Measurements from ENCODE around the gene IFRD1.
"Not testable (repeated sequence)": the region's sequence is repeated elsewhere in the genome, so short reads cannot be mapped to it uniquely, and the experiment has no call there.

The IFRD1 gene

GRCh38 chr7:112488264-112488552, 37.9 kb downstream of the IFRD1 start:
- DNase-seq (ENCODE audit: low read depth): no peak

DNA sequence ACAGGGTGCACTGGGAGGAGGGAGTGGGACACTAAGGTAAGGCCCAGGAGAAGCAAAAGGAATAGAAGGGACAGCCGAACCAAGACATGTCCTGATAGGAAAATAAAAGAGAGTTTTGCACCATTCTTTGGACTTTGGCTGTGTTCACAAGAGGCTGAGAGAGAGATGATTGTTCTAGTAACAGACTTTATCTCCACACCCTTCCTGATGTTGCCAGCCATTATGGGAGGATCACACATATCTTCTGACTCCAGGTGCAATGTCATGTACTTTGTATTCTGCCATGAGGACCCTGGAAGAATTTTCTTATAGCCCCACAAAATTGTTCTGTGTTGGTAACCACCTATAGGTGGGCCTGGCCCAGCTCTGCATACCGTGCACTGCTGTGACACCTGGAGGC, 41.9 kb downstream of the IFRD1 start:
- DNase-seq (ENCODE audit: low read depth): no peak

DNA sequence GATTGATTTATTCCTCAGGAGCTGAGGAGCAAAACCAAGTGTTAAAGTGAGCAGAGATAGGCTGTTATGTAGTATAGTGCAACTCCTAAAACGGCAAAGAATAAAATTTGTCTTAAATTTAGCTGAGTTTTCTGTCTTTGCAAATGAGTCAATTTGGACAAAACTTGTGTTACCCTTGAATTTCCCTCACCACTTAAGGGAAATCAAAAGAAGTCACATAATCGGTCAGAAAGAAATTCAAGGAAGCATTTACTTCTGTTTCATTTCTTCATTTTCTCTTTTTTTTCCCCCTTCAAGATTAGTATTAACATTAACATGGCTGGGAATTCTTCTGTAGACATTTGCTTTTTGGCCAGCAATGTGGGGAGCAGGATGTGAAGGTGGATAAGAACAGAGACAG, 44.4 kb downstream of the IFRD1 start:
- DNase-seq (ENCODE audit: low read depth): no peak

GRCh38 chr7:112495156-112495788, 45.0 kb downstream of the IFRD1 start:
- DNase-seq (ENCODE audit: low read depth): no peak

DNA sequence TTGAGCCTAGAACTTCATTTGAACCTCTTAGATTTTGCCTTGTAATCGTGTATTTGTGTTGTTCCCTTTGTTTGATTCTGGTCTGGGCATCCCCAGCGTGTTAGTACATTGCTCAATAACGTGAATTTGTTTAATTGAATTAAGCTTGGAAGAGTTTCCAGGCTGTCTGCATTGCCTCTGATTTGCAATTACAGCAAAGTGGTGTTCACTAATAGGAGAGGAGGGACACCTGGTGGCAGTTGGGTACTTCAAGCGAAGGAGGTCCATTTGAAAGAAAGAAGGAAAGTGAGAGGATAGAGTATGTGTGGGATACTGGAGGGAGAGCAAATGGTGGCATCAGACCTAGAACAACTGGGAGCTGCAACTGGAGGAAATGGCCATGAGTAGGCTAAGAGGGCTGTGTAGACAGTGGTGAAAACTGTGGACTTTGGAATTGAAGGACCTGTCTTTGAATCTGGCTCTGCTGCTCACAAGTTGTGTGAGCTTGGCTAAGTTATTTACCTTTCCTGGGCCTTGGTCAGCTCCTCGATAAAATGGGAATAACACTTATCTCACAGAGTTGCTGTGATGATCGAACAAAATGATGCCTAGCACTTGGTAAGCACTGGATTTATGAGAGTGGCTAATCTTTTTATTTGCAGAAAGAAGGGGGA, 45.7 kb downstream of the IFRD1 start:
- DNase-seq (ENCODE audit: low read depth): peak; percentile 57

GRCh38 chr7:112497481-112497880, 47.2 kb downstream of the IFRD1 start:
- DNase-seq (ENCODE audit: low read depth): no peak

GRCh38 chr7:112500619-112501018, 50.4 kb downstream of the IFRD1 start:
- no peak for DNase-seq (ENCODE audit: low read depth)

- no peak for DNase-seq (ENCODE audit: low read depth)
Observed at GRCh38 chr7:112501801-112502503, 51.7 kb downstream of the IFRD1 start.

GRCh38 chr7:112502700-112503099, 52.4 kb downstream of the IFRD1 start:
- DNase-seq (ENCODE audit: low read depth): no peak

GRCh38 chr7:112503361-112503972, 53.2 kb downstream of the IFRD1 start:
- DNase-seq (ENCODE audit: low read depth): no peak

GRCh38 chr7:112504093-112504695, 53.9 kb downstream of the IFRD1 start:
- DNase-seq (ENCODE audit: low read depth): no peak

GRCh38 chr7:112505495-112505894, 55.2 kb downstream of the IFRD1 start:
- no peak for DNase-seq (ENCODE audit: low read depth)

- DNase-seq (ENCODE audit: low read depth): no peak
Observed at GRCh38 chr7:112508404-112508803, 58.1 kb downstream of the IFRD1 start.

- peak; percentile 49 for DNase-seq (ENCODE audit: low read depth)
Observed at GRCh38 chr7:112509402-112509801, 59.1 kb downstream of the IFRD1 start.

- DNase-seq (ENCODE audit: low read depth): no peak
Observed at GRCh38 chr7:112510001-112510742, 59.9 kb downstream of the IFRD1 start.

GRCh38 chr7:112510743-112511110, 60.5 kb downstream of the IFRD1 start:
- DNase-seq (ENCODE audit: low read depth): no peak

DNA sequence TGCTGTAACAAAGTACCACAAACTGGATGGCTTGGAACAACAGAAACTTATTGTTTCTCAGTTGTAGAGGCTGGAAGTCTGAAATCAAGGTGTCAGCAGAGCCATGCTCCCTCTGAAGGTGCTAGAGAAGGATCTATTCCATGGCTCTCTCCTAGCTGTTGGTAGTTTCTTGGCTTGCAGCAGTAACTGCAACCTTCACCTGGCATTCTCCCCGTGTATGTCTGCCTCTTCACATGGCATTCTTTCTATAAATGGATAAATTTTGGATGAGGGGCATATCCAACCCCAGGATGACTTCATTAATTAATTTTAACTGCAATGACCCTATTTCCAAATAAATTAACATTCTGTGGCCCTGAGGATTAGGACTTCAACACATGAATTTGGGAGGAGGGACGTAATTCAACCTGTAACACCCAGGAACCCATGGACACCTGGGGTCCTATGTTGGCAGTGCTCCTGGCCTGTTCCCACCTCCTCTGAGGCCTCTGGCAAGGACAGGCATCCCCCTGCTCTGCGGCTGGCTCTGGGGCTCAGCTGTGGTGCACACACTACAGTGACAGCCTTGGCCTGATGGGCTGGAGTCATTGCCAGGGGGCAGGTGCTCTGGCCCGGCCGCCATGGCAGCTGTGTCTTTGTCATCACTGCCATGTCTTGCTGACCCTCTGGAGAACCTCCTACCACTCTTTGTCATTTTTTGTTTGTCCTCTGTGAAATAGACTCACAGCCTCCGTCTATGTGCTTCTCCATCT, 61.4 kb downstream of the IFRD1 start:
- no peak for DNase-seq (ENCODE audit: low read depth)

DNA sequence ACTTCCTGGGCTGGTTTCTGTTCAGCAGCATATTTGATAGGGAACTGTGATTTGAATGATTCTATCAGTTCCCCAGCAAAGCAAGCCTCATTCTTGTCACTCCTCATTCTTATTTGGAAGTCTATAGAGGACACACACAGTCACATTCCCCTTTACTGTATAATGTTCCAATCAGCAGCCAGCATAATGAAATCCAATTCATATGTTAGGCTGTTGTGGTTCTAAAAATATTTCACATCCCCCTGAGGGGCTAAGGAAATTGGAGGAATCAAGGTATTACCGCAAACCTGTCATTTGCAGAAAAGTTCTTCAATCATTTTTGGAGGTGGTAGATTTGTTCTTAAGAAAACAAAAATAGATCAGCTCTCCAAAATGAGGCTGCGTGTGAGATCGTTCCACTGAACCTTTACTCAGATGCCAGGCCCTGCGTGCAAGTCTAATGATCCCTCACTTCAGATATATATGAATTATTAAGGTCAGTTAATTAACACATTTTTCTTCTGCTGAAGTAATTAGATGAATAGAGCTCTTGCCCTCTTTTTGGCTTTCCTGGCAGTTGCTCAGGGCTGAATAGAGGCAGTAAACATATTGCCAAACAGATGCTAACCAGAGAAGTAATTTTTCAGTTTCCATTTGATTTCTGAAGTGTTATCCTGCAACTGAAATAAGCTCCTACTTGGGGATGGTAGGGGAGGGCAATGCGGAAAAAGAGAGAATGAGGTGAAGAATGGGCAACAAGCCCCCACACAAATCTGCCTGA, 62.4 kb downstream of the IFRD1 start:
- no peak for DNase-seq (ENCODE audit: low read depth)

DNA sequence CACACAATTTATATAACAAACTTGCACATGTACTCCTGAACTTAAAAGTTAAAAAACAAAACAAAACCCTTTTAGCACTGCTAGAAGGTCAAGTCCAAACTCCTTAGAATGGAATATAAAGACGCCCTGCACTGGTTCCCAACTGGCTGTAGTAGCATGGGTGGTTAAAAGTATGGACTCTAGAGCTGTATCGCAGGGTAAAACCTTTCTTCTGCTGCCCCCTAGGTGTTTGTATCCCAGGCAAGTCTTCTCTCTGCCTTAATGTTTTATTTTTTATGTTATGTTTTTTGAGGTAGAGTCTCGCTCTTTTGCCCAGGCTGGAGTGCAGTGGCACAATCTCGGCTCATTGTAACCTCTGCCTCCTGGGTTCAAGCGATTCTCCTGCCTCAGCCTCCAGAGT, 65.7 kb downstream of the IFRD1 start:
- DNase-seq (ENCODE audit: low read depth): no peak

DNA sequence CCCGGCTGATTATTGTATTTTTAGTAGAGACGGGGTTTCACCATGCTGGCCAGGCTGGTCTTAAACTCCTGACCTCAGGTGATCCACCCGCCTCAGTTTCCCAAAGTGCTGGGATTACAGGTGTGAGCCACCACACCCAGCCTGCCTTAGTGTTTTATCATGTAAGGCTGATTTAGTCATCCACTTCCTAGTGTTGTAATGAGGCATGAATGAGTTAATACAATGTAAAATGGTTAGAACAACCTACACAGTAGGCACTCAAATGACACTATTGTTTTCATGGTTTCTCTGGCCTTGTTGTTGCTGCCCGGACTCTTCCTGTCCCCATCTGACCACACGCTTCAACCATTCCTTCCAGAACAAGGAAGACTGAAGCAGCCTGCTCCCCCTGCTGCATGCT, 66.2 kb downstream of the IFRD1 start:
- DNase-seq (ENCODE audit: low read depth): not testable (repeated sequence)

- DNase-seq (ENCODE audit: low read depth): no peak
Observed at GRCh38 chr7:112517487-112517886, 67.2 kb downstream of the IFRD1 start.
